H9 (cell line): ENCODE results near the gene FBN3. TPM values are rescaled to one million over a fixed set of nuclear protein-coding genes. Genes with fewer than 3 reads are reported as not detected.
A peak's percentile ranks its signal among the peaks of the same experiment; 100 is the strongest.

Experiments
- DNase-seq: peaks from one replicate; pipeline ENCODE4 v3.0.0-alpha.2; 2017
- H2AFZ ChIP-seq: one replicate; pipeline ENCODE4 v1.6.1; 2013; ENCODE audit warnings: mild to moderate bottlenecking, low read length, control low read depth, moderate library complexity
- H2AK5ac ChIP-seq: 2 replicates; pipeline ENCODE4 v1.6.1; 2013; ENCODE audit warnings: low read length, control low read depth, mixed read lengths; ENCODE audit not compliant: insufficient read length
- H2BK120ac ChIP-seq: one replicate; pipeline ENCODE4 v1.6.1; 2013; ENCODE audit warnings: low read depth, mild to moderate bottlenecking, low read length, control low read depth, inconsistent platforms; ENCODE audit not compliant: poor library complexity, severe bottlenecking
- H2BK12ac ChIP-seq: 2 replicates; pipeline ENCODE4 v1.6.1; 2013; ENCODE audit warnings: low read length, control low read depth, mixed read lengths, low read depth; ENCODE audit not compliant: insufficient read length
- H2BK15ac ChIP-seq: 2 replicates; pipeline ENCODE4 v1.6.1; 2013; ENCODE audit warnings: low read depth, low read length, control low read depth
- H2BK20ac ChIP-seq: one replicate; pipeline ENCODE4 v1.6.1; 2013; ENCODE audit warnings: low read depth, mild to moderate bottlenecking, low read length, control low read depth, inconsistent platforms; ENCODE audit not compliant: poor library complexity, severe bottlenecking
- H2BK5ac ChIP-seq: 2 replicates; pipeline ENCODE4 v1.6.1; 2013; ENCODE audit warnings: low read length, control low read depth, mixed read lengths; ENCODE audit not compliant: insufficient read length
- H3K14ac ChIP-seq: 2 replicates; pipeline ENCODE4 v1.6.1; 2013; ENCODE audit warnings: low read length, control low read depth; ENCODE audit not compliant: insufficient read depth
- H3K18ac ChIP-seq: 2 replicates; pipeline ENCODE4 v1.6.1; 2013; ENCODE audit warnings: low read depth, mild to moderate bottlenecking, mixed read lengths, low read length, control low read depth; ENCODE audit not compliant: insufficient read length
- H3K23ac ChIP-seq: 2 replicates; pipeline ENCODE4 v1.6.1; 2013; ENCODE audit warnings: low read length, control low read depth, mixed read lengths, low read depth; ENCODE audit not compliant: insufficient read length
- H3K23me2 ChIP-seq: 2 replicates; pipeline ENCODE4 v1.6.1; 2013; ENCODE audit warnings: low read depth, mild to moderate bottlenecking, mixed read lengths, low read length, control low read depth; ENCODE audit not compliant: insufficient read length, poor library complexity, severe bottlenecking
- H3K27ac ChIP-seq: 2 replicates; pipeline ENCODE4 v1.5.1; 2013; ENCODE audit warnings: low read length, control low read depth, mixed read lengths, low read depth; ENCODE audit not compliant: insufficient read length
- H3K27me3 ChIP-seq: 2 replicates; pipeline ENCODE4 v1.6.1; 2013; ENCODE audit warnings: low read length, control low read depth, inconsistent platforms; ENCODE audit not compliant: insufficient read depth
- H3K4ac ChIP-seq: 2 replicates; pipeline ENCODE4 v1.6.1; 2013; ENCODE audit warnings: low read depth, mild to moderate bottlenecking, control low read depth, inconsistent platforms, low read length, moderate library complexity
- H3K4me1 ChIP-seq: 2 replicates; pipeline ENCODE4 v1.6.1; 2013; ENCODE audit warnings: low read length, control low read depth, inconsistent platforms; ENCODE audit not compliant: insufficient read depth
- H3K4me2 ChIP-seq: 2 replicates; pipeline ENCODE4 v1.6.1; 2013; ENCODE audit warnings: low read length, control low read depth, mixed read lengths; ENCODE audit not compliant: insufficient read length, insufficient read depth
- H3K56ac ChIP-seq: 2 replicates; pipeline ENCODE4 v1.6.1; 2013; ENCODE audit warnings: low read depth, mild to moderate bottlenecking, mixed read lengths, low read length, control low read depth; ENCODE audit not compliant: insufficient read length
- H3K79me1 ChIP-seq: 2 replicates; pipeline ENCODE4 v1.6.1; 2013; ENCODE audit warnings: low read depth, mild to moderate bottlenecking, moderate library complexity, low read length, control low read depth, inconsistent platforms; ENCODE audit not compliant: insufficient read depth, poor library complexity, severe bottlenecking
- H3K79me2 ChIP-seq: 2 replicates; pipeline ENCODE4 v1.6.1; 2013; ENCODE audit warnings: low read length, control low read depth, inconsistent platforms; ENCODE audit not compliant: insufficient read depth
- H3K9ac ChIP-seq: 2 replicates; pipeline ENCODE4 v1.6.1; 2013; ENCODE audit warnings: low read length, control low read depth, mixed read lengths; ENCODE audit not compliant: insufficient read length; ENCODE audit errors: extremely low read depth
- H3K9me3 ChIP-seq: one replicate; pipeline ENCODE4 v1.6.1; 2013; ENCODE audit warnings: low read depth, low read length, inconsistent platforms; ENCODE audit not compliant: control insufficient read depth
- H3T11ph ChIP-seq: one replicate; pipeline ENCODE4 v1.6.1; 2013; ENCODE audit warnings: mild to moderate bottlenecking, low read length, control low read depth, inconsistent platforms
- H4K20me1 ChIP-seq: one replicate; pipeline ENCODE4 v1.6.1; 2013; ENCODE audit not compliant: control insufficient read depth, insufficient read length, insufficient read depth
- H4K5ac ChIP-seq: 2 replicates; pipeline ENCODE4 v1.6.1; 2013; ENCODE audit warnings: low read depth, mild to moderate bottlenecking, mixed read lengths, low read length, control low read depth; ENCODE audit not compliant: insufficient read length
- H4K8ac ChIP-seq: replicated peaks from 2 replicates; pipeline ENCODE4 v1.6.1; 2013; ENCODE audit warnings: low read length, control low read depth, mixed read lengths, low read depth; ENCODE audit not compliant: insufficient read length
- H4K91ac ChIP-seq: 2 replicates; pipeline ENCODE4 v1.6.1; 2013; ENCODE audit warnings: low read depth, mild to moderate bottlenecking, moderate library complexity, mixed read lengths, low read length, control low read depth; ENCODE audit not compliant: insufficient read length
- H3K27ac Mint-ChIP-seq, 3 experiments: 2 replicates in 2 of 3; 3 replicates in 1 of 3; pipeline ENCODE4 v1.8.0; 2020 to 2021; ENCODE audit warnings: mixed read lengths in 3 of 3, mild to moderate bottlenecking in 1 of 3, moderate library complexity in 1 of 3
- H3K27me3 Mint-ChIP-seq: 2 replicates; pipeline ENCODE4 v1.8.0; 2021; ENCODE audit warnings: low read depth, mild to moderate bottlenecking, moderate library complexity, mixed read lengths
- H3K36me3 Mint-ChIP-seq, 3 experiments: 2 replicates in 2 of 3; 3 replicates in 1 of 3; pipeline ENCODE4 v1.8.0; 2020 to 2021; ENCODE audit warnings: low read depth in 3 of 3, mixed read lengths in 3 of 3; ENCODE audit not compliant: insufficient read depth in 1 of 3
- H3K4me1 Mint-ChIP-seq, 2 experiments: 2 replicates each; pipeline ENCODE4 v1.8.0; 2020; ENCODE audit warnings: mixed read lengths in 2 of 2
- H3K4me3 Mint-ChIP-seq, 2 experiments: 2 replicates in 1 of 2; 3 replicates in 1 of 2; pipeline ENCODE4 v1.8.0; 2020 to 2021; ENCODE audit warnings: mild to moderate bottlenecking in 2 of 2, mixed read lengths in 2 of 2, moderate library complexity in 1 of 2
- H3K9me3 Mint-ChIP-seq, 2 experiments: 2 replicates in 1 of 2; 3 replicates in 1 of 2; pipeline ENCODE4 v1.8.0; 2020; ENCODE audit warnings: mild to moderate bottlenecking in 2 of 2, mixed read lengths in 2 of 2, moderate library complexity in 1 of 2
- CTCF ChIP-seq: fragments of 200-600 bp; sonication (generic); conservative IDR thresholded peaks from 3 replicates; pipeline ENCODE4 v1.8.0; 2021; ENCODE audit warnings: antibody characterized with exemption, mild to moderate bottlenecking
- WGBS: extraction: QIAGEN DNeasy Blood & Tissue Kit; methylation state at CpG from one replicate; pipeline ENCODE4 v1.1.7; 2013; ENCODE audit warnings: missing lambda C conversion rate, low lambda C conversion rate, mixed read lengths; ENCODE audit not compliant: insufficient read length; ENCODE audit errors: extremely low coverage; 5-methylcytosine and 5-hydroxymethylcytosine counted together
- total RNA-seq: library from RNA; stranded (reverse); gene quantifications from 2 replicates; pipeline ENCODE4 v1.2.1, GENCODE V29; 2021

The FBN3 gene
- total RNA-seq, 1 experiment from 2014 or later: 31.0 TPM

GRCh38 chr19:8028951-8029491 lies 120.4 kb downstream of the FBN3 start:
- Histone ChIP-seq H3K9ac (no peak overlapping the region), H3K4ac (no peak overlapping the region), H2AK5ac (no peak overlapping the region), H3K9me3 (no peaks in the 10 kb centered on the region), H2BK5ac (no peak overlapping the region), H3K79me1 (no peaks in the 10 kb centered on the region), H2BK20ac (no peak overlapping the region), H3K4me2 (no peak overlapping the region), H3K27ac (no peak overlapping the region), H3K56ac (no peak overlapping the region), H3K23me2 (no peaks in the 10 kb centered on the region), H2BK120ac (no peak overlapping the region), H3K4me1 (no peaks in the 10 kb centered on the region; the same call in 1 of the 2 replicates), H3T11ph (no peak overlapping the region), H4K91ac (no peak overlapping the region), H3K79me2 (no peaks in the 10 kb centered on the region), H3K27me3 (no peaks in the 10 kb centered on the region), H2BK15ac (no peak overlapping the region), H3K14ac (no peak overlapping the region), H4K8ac (no peak overlapping the region), H2AFZ (no peak overlapping the region), H4K5ac (no peak overlapping the region), H3K23ac (no peak overlapping the region), H2BK12ac (no peak overlapping the region), H3K18ac (no peak overlapping the region), H4K20me1 (no peaks in the 10 kb centered on the region)
- peaks cover 16 to 30% of the 10 kb centered on the region in 2 experiments for H3K4me1 Mint-ChIP-seq
- WGBS: no CpG with 5 or more reads among the region's 12 CpGs
- peak; percentile 26; the same call in 2 of the 3 replicates for TF ChIP-seq CTCF
- no peak overlapping the region for H3K4me3 Mint-ChIP-seq
- DNase-seq: peak; percentile 59
- H3K9me3 Mint-ChIP-seq: no peaks in the 10 kb centered on the region
- H3K36me3 Mint-ChIP-seq: no peaks in the 10 kb centered on the region; a peak in 2 of 7 replicates
- peaks cover 8% of the 10 kb centered on the region for H3K27me3 Mint-ChIP-seq
- H3K27ac Mint-ChIP-seq: peak overlapping the region; percentile 61 to 82 (median 70); a peak in 4 of 7 replicates
